HG02884 (cell line): ENCODE data around the gene BTBD7.

Source experiments
- ATAC-seq: cut with Tn5 transposase; IDR thresholded peaks from one replicate; pipeline ENCODE4 v1.9.1; 2021; ENCODE audit warnings: mild to moderate bottlenecking, moderate library complexity; ENCODE audit not compliant: unreplicated experiment

BTBD7 gene

DNA sequence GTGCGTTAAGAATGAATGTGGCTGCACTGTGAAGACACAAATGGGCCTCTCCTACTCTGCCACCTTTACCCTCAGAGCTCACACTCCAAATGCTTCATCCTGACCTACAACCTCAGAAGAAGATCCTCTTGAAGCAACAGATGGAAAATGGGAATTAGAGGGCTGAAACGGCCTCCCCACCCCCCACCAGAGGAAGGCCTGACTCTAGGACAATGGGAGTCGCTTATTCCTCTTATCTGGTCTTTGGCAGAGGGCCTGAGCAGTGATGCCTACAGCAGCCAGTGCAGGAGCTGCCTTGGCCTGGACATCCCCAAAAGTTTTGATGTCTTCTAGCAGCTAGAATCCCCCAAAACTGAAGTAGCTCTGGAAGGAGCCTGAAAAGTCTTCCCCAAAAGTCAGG, 29.2 kb downstream of the BTBD7 start:
- no peak for ATAC-seq

- ATAC-seq: no peak
These were observed 29.9 kb downstream of the BTBD7 start for GRCh38 chr14:93302688-93303581.

DNA sequence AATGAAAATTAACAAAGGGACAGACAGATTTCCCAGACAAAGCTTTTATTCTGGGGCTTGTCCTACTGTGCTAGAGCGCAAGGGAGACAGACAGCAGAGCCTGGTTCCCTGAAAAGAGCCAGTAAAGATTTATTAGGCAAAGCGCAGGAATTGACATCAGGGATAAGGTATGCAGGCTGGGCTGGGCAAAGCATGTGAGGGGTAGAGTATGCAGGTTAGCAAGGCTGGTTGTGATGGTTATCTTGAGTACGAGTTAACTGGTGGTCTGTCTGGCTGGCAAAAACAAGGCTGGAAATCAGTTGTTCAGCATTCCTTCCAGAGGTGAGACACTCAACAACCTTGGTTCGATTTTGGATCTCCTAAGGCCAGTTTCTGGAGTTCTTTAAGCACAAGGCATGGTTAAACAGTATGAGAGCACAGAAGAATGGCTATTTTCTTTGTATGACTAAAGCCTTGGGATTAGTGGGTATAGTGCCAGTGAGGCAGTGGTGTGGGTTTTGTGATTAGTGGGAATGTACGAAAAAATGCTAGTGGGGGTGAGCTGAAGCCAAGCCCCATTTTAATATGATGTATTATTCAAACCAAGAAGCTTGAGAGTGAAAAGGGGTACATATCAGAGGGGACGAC, 30.9 kb downstream of the BTBD7 start:
- ATAC-seq: no peak

- ATAC-seq: no peak
These were observed 33.0 kb downstream of the BTBD7 start for GRCh38 chr14:93299866-93300265.

DNA sequence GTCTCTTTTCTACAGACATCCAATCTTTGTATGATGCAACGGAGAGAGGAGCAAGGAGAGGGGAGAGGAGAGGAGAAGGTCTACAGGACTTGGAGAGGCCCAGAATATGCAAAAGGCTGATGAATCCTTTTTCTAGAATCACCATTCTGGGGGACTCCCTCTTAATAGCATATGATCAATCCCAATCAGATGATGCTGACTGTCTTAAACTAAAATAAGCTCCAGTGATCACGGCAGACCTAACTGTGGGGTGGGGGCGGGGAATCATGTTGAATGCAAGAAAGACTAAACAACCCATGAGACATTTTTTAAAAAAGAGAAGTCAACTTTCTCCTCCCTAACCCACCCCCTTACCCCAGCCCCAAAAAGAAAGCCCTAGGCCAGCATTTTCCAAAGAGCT, 33.4 kb downstream of the BTBD7 start:
- no peak for ATAC-seq

DNA sequence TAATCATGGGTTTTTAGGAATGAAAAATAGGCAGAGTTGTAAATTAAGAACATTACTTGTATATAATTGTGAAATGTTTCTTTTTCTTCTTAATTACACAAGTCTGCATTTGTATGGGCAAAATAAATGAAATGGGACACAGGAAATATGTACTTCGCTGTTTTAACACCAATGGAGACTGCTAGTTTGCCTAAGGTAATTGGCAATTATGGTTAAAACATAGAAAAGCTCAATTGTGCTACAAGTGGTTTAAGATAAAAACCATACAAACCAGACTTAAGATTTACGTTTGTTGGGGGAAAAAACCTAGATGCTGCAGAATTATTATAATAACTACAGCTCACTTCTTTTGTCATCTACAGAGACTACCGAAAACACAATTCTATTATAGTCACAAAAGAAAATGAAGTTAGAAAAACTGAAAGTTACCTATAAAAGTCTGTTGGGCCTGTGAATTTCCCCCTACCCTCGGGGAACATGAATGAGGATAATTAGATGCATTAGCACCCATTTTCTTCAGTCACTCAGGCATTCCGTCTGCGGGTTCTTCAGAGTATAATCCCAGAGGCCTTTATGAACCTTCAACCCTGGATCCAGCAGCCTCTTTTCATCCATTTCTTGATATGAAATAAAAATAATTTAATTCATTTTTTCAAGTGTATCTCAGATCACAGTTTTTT, 37.2 kb downstream of the BTBD7 start:
- no peak for ATAC-seq

GRCh38 chr14:93286212-93286890, 46.5 kb downstream of the BTBD7 start:
- ATAC-seq: no peak

DNA sequence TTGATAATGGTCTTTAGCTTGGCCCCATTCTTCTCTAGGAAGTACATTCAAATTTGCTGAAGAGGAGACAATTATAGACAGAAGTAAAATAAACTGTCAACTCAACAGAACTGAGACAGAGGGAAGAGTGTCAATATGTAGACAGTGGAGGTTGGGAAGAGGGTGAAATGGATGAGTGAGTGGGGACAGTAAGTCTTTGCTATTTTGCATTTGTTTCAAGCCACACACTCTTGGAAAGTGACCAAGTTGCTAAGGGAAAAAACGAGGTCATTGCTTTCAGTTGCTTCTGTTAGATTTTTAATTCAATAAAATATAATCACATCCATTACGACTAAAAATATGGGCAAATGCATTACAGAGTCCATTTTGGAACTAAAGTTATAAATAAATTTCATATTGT, 47.8 kb downstream of the BTBD7 start:
- ATAC-seq: no peak

GRCh38 chr14:93281937-93282336, 50.9 kb downstream of the BTBD7 start:
- ATAC-seq: no peak

DNA sequence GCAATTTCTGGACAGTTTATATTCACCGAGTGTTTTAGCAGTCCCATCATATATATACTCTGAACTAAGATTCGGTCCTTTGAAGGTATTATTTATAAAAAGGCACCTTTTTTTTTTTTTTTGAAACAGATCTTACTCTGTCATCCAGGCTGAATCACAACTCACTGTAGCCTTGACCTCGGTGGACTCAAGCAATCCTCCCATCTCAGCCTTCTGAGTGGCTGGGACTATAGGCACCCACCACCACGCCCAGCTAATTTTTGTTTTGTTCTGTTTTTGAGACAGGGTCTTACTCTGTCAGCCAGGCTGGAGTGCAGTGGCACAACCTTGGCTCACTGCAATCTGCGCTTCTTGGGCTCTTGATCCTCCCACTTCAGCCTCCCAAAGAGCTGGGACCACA, 52.1 kb downstream of the BTBD7 start:
- ATAC-seq: no peak

GRCh38 chr14:93276031-93276716, 56.7 kb downstream of the BTBD7 start:
- ATAC-seq: no peak

DNA sequence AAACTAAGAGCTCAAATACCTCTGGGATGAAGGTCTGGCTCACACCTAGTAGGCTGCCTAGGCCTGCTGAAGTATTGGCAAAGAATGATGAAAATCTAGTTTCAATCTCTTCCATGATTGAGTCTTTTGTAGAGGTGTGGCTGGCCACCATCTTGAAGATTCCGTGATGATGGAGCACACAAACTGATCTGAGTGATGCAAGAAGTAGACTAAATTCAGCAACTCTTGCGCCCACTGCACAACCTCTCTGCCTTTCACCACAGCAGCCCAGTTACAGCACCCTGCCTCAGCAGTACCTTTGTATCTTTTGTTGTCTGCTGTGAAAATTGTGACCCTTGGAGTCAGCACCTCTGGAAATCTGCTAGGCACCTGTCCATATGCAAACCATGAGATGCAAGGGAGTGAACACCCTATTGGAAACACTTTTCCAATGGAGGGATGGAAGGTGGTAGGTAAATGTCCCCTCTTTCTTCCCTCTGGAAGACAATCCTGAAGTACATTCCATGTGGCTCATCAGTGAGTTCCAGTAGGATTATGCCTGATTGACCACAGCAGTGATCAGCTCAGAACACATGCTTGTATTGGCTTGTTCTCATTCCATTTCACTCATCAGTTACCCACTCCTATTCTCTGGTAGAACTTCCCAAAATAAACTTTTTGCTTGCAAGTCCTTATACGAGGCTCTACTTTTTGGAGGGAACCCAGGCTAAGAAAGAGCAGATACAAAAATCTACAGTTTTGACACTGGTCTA, 58.6 kb downstream of the BTBD7 start:
- no peak for ATAC-seq

DNA sequence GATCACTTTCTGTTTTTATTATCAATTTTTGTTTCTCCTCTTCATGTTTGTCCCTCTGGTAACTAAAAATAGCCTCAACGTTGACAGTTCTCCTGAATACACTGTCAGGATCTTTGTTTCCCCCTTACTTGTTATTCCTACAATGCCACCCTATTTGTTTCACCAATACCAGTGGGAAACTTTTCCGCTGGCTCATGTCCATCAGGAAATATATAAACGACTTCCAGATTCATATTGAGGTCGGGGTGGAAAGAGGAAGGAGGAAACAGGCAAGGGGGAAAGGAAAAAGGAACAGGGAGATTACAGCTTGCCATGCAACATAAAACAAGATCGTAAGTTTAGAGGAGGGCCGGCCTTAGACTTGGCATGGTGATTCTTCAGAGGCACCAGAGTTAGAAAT, 61.7 kb downstream of the BTBD7 start:
- ATAC-seq: no peak

GRCh38 chr14:93269341-93270068, 63.3 kb downstream of the BTBD7 start:
- ATAC-seq: no peak

DNA sequence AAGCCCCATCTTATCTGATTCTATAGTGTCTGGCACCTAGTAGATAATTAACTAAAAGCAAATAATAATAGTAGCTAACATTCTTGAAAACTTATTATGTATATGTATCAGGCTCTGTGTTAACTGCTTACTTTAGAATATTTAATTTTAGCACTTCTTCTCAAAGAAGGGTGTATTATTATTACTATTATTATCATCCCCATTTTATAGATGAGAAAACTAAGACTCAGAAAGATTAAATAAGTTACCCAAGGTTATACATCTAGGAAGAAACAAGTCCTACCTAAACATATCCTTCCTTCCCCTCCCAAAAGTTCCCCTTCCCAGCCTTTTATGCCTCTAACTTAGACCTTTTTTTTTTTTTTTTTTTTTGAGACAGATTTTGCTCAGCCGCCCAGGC, 64.4 kb downstream of the BTBD7 start:
- no peak for ATAC-seq

DNA sequence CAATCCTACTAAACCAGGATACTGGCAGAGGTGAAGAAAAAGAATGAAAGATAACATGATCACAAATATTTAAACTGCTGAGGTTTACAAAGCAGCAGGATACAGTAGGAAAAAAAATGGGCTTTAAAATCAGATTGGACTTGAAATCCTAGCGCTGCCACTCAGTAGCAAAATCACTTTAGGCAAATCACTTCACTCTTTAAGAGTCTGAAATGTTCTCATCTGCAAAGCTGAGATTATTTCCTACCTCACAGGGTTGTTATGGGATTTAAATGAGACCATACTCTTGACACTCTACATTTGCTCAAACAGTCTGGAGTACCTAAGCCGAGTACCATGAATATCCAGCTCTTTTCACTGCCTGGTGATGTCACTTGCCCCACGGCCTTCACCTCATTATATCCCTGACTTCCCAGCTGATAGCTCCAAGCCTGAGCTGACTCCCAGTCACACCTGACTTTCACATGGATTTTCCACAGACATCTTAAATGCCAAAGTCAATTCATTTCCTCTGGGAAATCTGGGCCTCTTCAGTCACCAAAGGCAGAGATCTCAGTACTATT, 65.6 kb downstream of the BTBD7 start:
- no peak for ATAC-seq

DNA sequence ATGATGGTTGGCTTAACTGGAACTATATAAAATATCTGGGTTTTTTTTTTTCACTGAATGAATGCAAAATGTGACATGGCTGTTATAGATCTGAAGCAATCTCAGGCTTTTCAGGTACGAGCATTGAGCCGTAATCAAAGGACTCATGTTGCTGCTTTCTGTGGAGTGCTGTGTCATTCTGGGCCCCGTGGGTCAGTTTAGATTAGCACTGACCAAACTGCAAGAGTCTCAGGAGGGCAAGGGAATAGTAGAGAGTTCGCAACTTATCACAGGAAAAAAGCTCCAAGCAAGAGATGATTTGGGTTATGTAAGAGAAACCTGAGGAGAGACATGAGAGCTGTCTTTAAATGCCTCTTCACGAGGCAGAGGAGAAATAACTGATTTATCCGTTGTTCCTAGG, 66.7 kb downstream of the BTBD7 start:
- ATAC-seq: no peak

GRCh38 chr14:93263416-93263815, 69.4 kb downstream of the BTBD7 start:
- ATAC-seq: no peak

GRCh38 chr14:93262446-93262845, 70.4 kb downstream of the BTBD7 start:
- no peak for ATAC-seq
